NCI-H524 (cell line): ENCODE measurements around the gene AK9.

Source experiments
- DNase-seq, 2 experiments: peaks; one replicate each; lab custom pipeline; 2025; lab: John Stamatoyannopoulos, UW

Gene AK9

GRCh38 chr6:109511832-109512231 is 179.2 kb downstream of the AK9 start:
- no peak for DNase-seq

- DNase-seq = no peak
Measured at GRCh38 chr6:109510358-109510757, 180.6 kb downstream of the AK9 start.

GRCh38 chr6:109508166-109508860 is 182.7 kb downstream of the AK9 start:
- no peak for DNase-seq

DNA sequence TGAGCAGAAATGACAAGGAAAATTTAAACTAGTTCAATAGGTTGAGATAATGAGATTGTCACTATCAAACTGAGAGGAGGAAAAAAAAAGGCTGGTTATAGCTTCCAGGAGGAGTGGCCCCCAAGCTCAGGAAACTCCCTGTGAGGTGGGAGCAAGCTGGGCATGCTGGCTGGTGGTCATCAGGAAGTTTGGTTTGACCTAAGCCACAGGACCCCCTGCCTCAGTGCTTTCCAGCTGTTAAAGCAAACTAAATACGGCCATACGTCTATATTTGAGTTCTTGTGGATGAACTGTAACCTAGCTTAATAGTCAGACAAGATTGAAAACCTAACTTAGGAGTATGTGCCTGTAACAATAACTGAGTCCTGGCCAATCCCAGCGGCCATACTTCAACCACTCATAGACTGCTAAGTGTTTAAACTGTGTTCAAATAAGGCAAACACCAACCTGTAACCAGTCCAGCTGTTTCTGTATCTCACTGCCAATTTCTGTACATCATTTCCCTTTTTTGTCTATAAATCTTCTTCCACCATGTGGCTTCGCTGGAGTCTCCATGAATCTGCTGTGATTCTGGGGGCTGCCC is 183.4 kb downstream of the AK9 start:
- no peak for DNase-seq

DNA sequence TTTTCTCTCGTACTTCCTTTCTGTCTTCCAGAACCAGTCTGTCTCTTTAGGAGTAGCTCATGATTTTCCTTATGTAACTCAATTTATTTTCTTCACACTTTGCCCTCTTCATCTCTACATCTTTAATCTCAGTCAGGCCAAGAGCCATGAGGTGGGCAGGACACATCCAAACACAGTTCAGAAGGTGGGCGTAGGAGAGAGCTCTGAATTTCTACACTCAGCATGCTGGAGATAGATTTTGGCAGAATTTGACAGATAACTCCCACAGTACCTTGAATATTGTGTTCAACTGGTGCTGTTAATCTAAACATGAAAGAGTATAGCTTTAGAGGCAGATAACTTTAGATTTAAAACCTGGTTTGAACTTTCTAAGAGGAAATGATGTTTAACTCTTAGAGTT is 184.2 kb downstream of the AK9 start:
- DNase-seq = no peak

DNA sequence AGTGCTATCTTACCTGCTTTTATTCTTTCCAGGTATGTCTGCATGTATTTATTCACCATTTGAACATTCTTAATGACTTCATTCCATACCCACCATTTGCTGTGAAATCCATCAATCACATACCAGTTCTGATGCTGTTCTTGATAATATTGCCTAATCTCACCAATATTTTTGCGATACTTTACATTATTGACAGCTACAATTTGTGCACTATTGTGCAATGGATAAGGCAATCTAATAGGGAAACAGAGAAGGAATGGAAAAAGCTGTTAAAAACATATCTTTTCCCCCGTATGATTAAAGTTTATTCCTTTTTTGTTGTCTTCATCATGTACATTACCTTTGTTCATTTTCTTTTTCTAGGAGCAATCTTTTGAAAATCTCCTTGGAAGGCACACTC is 184.7 kb downstream of the AK9 start:
- DNase-seq = no peak

GRCh38 chr6:109503327-109504224 is 187.4 kb downstream of the AK9 start:
- peak in 1 of 2 experiments; percentile 28 for DNase-seq

DNA sequence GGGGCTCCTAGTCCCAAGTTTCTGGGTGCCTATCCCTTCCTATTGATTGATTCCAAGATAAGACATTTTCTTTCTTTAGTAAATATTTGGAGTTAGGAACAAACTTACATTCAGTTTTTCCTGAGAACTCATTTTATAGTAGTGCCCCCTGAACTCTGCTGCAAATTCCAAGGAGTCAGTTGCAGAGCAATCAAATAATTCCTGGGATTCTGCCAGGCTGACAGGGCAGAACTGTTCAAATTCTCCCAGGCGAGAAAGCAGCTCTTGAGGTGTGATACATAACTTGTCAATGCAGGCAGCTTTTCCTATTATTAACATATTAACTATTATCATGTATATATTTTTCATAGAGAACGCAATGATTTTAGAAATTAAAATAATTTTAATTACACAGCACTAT is 192.1 kb downstream of the AK9 start:
- DNase-seq = no peak

DNA sequence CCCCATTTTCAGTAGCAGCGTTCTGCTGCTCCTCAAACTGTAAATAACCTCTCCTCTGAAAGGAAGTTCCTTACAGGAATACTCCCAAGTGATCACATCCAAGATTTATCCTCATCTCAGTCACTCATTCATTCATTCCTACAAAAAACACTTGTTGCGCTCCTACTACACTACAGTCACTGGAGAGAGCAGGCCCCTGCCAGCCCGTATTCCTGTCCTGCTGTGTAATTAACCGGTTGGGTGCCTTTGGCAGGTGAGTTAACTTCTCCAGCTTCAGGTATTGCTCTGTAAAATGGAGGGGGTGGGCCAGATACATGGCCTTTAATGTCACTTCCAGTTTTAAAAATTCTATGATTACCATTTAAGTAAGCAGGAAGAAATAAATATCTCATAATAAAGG is 192.9 kb downstream of the AK9 start:
- no peak for DNase-seq

- no peak for DNase-seq
Measured at GRCh38 chr6:109496036-109496772, 194.8 kb downstream of the AK9 start.

DNA sequence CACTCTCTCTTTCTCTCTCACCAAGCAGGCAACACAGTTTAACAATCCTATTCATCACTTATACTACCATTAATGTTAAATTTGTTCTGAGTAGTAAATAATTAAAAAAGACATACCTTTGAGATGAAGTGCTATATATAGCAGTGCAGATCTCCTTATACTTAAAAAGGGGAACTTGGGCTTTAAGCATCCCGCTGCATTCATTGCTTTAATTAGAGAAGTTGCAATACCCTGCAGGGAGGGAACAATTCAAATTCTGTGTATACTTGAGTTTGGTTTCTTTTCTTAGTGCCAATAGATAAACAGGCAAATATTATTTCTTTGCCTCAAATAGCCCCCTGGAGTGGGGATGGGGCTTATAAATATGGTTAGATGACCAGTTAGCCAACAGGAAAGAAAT is 197.1 kb downstream of the AK9 start:
- no peak for DNase-seq

DNA sequence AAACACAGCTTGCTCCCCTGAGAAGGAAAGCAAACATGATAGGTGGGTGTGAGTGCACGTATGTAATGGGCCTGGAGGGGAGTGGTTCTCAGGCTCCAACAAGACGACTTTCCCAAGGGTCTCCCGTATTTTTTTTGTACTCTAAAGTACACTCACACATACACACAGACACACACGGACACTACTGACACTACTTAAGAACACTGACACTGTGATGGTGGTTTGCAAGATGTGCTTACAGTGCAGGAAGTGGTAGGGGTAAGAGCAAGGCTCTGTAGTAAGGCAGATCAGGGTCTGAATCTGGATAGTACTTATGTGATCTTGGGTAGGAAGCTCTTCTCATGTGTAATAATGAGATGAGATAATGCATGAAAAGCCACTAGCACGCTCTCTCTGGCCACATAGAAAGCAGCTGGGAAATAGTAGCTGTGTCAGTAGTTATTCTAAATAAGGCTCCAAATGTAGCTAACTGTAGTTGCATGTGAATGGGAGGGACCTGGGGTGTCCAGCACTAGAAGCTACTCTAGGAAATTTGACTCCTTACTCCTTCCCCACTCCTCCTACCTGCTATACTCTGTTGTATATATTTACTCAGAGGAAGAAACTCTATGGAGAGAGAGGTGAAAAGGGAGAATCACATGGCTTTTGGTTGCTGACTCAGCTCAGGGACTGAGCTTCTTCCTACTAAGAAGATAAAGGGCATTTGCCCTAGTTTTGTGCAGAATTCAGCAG is 199.6 kb downstream of the AK9 start:
- no peak for DNase-seq

GRCh38 chr6:109490713-109491112 is 200.3 kb downstream of the AK9 start:
- DNase-seq = no peak

DNA sequence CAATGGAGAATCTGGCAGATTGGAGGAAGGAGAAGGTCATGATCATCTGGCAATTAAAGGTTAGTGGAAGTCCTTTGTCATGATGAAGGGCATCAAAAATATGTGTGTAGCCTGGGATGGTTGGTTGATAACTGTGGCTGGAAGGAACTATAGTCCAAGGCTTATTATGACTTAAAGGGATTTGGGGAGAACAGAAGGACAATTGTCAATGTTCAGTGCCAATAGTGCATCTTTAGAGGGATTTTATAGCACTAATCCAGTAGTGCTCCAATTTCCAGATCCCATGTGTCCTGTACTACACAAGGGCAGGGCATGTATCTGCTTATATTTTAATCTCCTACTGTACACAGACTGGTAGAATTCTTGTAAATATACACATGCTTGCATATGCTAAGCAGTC is 203.0 kb downstream of the AK9 start:
- peak; percentile 69 to 86 for DNase-seq

DNA sequence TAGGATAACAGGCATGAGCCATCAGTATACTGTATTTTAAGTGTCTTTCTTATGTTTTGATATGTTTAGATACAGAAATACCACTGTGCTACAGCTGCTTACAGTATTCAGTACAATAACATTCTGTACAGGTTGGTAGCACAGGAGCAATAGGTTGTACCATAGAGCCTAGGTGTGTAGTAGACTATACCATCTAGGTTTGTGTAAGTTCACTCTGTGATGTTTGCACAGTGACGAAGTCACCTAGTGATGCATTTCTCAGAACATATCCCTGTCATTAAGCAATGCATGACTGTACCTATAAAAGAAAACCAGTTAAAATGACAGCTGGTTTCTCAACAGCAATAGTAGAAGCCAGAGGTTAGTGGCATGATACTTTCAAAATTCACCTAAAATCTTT is 204.9 kb downstream of the AK9 start:
- DNase-seq = no peak

DNA sequence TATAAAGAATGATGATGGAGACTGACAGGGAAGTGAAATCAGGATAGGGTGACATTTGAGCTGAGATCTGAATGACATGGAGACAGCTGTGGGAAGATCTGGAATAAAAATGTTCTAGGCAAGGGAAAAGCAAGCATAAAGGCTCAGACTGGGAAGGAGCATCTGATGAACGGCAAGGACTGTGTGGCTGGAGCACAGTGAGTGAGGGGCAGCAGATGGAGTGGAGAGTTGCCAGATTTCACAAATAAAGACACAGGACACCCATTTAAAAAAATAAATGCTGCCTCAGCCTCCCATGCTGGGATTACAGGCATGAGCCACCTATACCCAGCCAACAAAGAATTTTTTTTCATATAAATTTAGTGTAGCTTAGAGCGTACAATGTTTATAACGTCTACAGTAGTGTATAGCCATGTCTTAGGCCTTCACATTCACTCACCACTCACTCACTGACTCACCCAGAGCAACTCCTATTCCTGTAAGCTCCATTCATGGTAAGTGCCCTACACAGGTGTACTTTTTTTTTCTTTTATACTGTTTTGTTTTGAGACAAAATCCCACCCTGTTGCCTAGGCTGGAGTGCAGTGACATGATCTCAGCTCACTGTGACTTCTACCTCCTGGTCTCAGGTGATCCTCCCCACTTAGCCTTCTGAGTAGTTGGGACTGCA is 205.6 kb downstream of the AK9 start:
- DNase-seq = peak in 1 of 2 experiments; percentile 16

DNA sequence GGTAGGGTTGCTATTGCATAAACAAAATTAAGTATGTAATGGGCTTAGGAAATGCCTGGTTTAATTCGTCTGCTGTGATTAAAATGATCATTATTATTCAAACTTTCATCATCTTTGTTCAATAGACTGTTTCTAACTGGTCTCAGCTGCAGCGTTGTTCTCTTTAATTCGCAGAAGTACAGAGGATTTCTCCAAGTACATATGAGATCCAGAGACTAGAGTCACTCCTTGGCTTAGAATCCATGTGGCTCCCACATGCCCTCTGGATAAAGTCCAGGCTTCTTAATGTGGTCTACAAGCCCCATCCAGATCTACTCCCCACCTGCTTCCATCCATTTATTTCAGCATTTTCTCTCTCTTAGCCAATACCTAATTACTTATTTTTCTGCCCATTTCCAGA is 206.9 kb downstream of the AK9 start:
- no peak for DNase-seq

DNA sequence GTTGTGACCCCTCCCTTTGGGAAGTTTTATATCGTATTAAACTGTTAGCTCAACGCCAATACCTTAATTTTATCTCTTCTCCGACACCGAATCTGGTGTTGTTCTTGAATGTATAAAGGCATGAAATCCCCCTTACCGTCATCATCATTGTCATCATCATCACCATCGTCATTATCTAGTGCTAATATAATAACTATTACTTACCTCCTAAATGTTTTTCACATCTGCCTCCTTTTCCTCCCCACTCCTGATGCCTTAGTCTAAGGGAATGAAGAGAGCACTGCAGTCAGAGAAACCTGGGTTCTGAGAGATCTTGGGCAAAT is 207.3 kb downstream of the AK9 start:
- DNase-seq = no peak

DNA sequence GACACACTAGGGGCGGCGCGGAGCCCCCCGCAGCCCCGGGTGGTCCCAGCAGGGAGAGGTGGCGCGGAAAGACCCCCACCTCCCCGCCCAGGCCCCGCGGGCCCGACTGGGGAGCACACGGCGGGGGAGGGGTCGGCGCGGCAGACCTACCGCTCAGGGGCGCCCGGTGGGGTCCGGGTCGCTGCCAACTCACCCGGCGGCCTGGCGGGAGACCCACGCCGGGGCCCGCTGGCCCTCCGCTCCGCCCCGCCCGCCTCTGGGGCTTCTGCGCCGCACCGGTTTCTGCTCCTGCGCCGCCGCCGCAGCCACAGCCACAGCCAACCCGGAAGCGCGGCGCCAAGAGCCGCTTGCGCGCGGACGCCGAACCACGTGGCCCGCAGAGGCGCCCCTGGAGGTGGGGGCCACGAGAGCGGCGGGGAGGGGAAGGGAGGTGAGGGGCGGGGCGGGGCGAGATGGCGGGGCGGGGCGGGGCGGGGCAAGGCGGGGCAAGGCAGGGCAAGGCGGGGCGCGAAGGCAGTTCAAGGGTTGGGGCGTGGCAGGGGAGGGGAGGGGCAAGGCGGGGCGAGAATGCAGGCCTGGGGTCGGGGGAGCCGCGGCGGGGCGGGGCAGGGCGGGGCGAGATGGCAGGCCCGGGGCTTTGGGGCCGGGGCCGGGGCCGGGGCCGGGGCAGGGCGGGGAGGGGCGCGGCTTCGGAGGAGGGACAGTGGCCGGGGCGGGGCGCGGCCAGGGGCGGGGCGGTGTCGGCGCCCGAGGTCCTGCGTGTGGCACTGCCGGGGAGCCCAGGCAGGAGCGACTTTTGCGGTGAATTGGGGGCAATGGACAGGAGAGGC is 207.9 kb downstream of the AK9 start, which contains the start of gene ZBTB24:
Gene ZBTB24, minus strand, starts transcription at position 315 of the 830 bp plus-strand sequence. CDS start 1,193 bp downstream, outside the sequence.
- peak; percentile 66 to 87 for DNase-seq

- DNase-seq = no peak
Measured at GRCh38 chr6:109480993-109481480, 210.0 kb downstream of the AK9 start.
